GM19351 (cell line): ENCODE data around the gene APBA3.

Experiments used
- ATAC-seq: cut with Tn5 transposase; IDR thresholded peaks from one replicate; pipeline ENCODE4 v1.9.1; 2021; ENCODE audit warnings: mild to moderate bottlenecking, moderate library complexity; ENCODE audit not compliant: unreplicated experiment

The APBA3 gene

GRCh38 chr19:3751236-3751635 lies 10.3 kb downstream of the APBA3 start:
- ATAC-seq, result no peak

GRCh38 chr19:3750211-3750610 lies 11.3 kb downstream of the APBA3 start:
- no peak for ATAC-seq

- ATAC-seq, result no peak
These were observed 12.5 kb downstream of the APBA3 start for GRCh38 chr19:3748965-3749364.

- ATAC-seq, result no peak
These were observed 15.0 kb downstream of the APBA3 start for GRCh38 chr19:3746371-3747056.

GRCh38 chr19:3745363-3746045 lies 16.0 kb downstream of the APBA3 start:
- ATAC-seq, result no peak

- ATAC-seq, result no peak
These were observed 18.0 kb downstream of the APBA3 start for GRCh38 chr19:3743486-3743885.

- ATAC-seq, result no peak
These were observed 21.1 kb downstream of the APBA3 start for GRCh38 chr19:3740431-3740830.

- ATAC-seq, result no peak
These were observed 22.8 kb downstream of the APBA3 start for GRCh38 chr19:3738477-3739220.

- ATAC-seq, result no peak
These were observed 23.8 kb downstream of the APBA3 start for GRCh38 chr19:3737487-3738205.

- no peak for ATAC-seq
These were observed 25.3 kb downstream of the APBA3 start for GRCh38 chr19:3736106-3736724.

GRCh38 chr19:3734310-3734600 lies 27.2 kb downstream of the APBA3 start:
- ATAC-seq, result no peak

- no peak for ATAC-seq
These were observed 27.8 kb downstream of the APBA3 start for GRCh38 chr19:3733549-3734309.

- ATAC-seq, result no peak
These were observed 29.4 kb downstream of the APBA3 start for GRCh38 chr19:3732108-3732507.

GRCh38 chr19:3730457-3730958 lies 31.0 kb downstream of the APBA3 start:
- no peak for ATAC-seq

GRCh38 chr19:3725640-3726310 lies 35.7 kb downstream of the APBA3 start:
- ATAC-seq, result no peak

GRCh38 chr19:3725121-3725520 lies 36.4 kb downstream of the APBA3 start:
- no peak for ATAC-seq

GRCh38 chr19:3723883-3724282 lies 37.6 kb downstream of the APBA3 start:
- no peak for ATAC-seq

- no peak for ATAC-seq
These were observed 38.4 kb downstream of the APBA3 start for GRCh38 chr19:3723110-3723488.

- ATAC-seq, result no peak
These were observed 38.9 kb downstream of the APBA3 start for GRCh38 chr19:3722443-3723109.
